Ishikawa (cell line): Measurements from ENCODE around the gene SPON1.

Experiments
- CEBPB ChIP-seq: IDR thresholded peaks from 2 replicates; pipeline ENCODE4 v1.6.1; 2012
- CREB1 ChIP-seq: IDR thresholded peaks from 2 replicates; pipeline ENCODE4 v1.6.1; 2012; ENCODE audit warnings: low read depth
- EGR1 ChIP-seq: IDR thresholded peaks from 2 replicates; pipeline ENCODE4 v1.6.1; 2012
- EP300 ChIP-seq: IDR thresholded peaks from 2 replicates; pipeline ENCODE4 v1.6.1; 2012; ENCODE audit warnings: borderline replicate concordance
- FOXM1 ChIP-seq: IDR thresholded peaks from 2 replicates; pipeline ENCODE4 v1.6.1; 2012; ENCODE audit warnings: low read depth, borderline replicate concordance
- MAX ChIP-seq: IDR thresholded peaks from 2 replicates; pipeline ENCODE4 v1.6.1; 2012
- NFIC ChIP-seq: IDR thresholded peaks from 2 replicates; pipeline ENCODE4 v1.6.1; 2012
- RAD21 ChIP-seq: IDR thresholded peaks from 2 replicates; pipeline ENCODE4 v1.6.1; 2012; ENCODE audit warnings: low read depth
- REST ChIP-seq: IDR thresholded peaks from 2 replicates; pipeline ENCODE4 v1.6.1; 2012; ENCODE audit warnings: low read depth, mild to moderate bottlenecking
- TAF1 ChIP-seq: IDR thresholded peaks from 2 replicates; pipeline ENCODE4 v1.6.1; 2012; ENCODE audit warnings: low read depth, mild to moderate bottlenecking
- TCF12 ChIP-seq: IDR thresholded peaks from 2 replicates; pipeline ENCODE4 v1.6.1; 2012; ENCODE audit warnings: low read depth
- TEAD4 ChIP-seq: IDR thresholded peaks from 2 replicates; pipeline ENCODE4 v1.6.1; 2012
- USF1 ChIP-seq: IDR thresholded peaks from 2 replicates; pipeline ENCODE4 v1.6.1; 2012
- YY1 ChIP-seq: IDR thresholded peaks from 2 replicates; pipeline ENCODE4 v1.6.1; 2012; ENCODE audit warnings: low read depth
- ZBTB7A ChIP-seq: IDR thresholded peaks from 2 replicates; pipeline ENCODE4 v1.6.1; 2012; ENCODE audit warnings: low read depth

The SPON1 gene

GRCh38 chr11:13962562-13963168 lies at the start of gene SPON1:
Gene SPON1, plus strand, starts transcription at chr11:13962723. Its CDS starts 182 bp downstream, at chr11:13962905.
- no peak for TF ChIP-seq TEAD4
- TF ChIP-seq EGR1, result no peak
- no peak for TF ChIP-seq USF1
- no peak for TF ChIP-seq CEBPB
- no peak for TF ChIP-seq FOXM1
- TF ChIP-seq NFIC, result no peak
- TF ChIP-seq EP300, result no peak
- 0 out of 2 replicates have a peak, but pooled peaks have one; percentile 10 for TF ChIP-seq TCF12
- TF ChIP-seq MAX, result 0 out of 2 replicates have a peak, but pooled peaks have one; percentile 28
- no peak for TF ChIP-seq ZBTB7A
- no peak; the same call in 1 of the 2 replicates for TF ChIP-seq TAF1

- TF ChIP-seq FOXM1, result no peak
- TF ChIP-seq TCF12, result no peak
- no peak for TF ChIP-seq USF1
- TF ChIP-seq TAF1, result no peak
- no peak for TF ChIP-seq RAD21
- no peak for TF ChIP-seq EGR1
- no peak for TF ChIP-seq CEBPB
- no peak for TF ChIP-seq CREB1
- TF ChIP-seq NFIC, result no peak
- TF ChIP-seq EP300, result no peak
- no peak for TF ChIP-seq TEAD4
- TF ChIP-seq ZBTB7A, result no peak
These were observed 45.3 kb upstream of the SPON1 start for GRCh38 chr11:13917264-13917663.

GRCh38 chr11:13917904-13918303 lies 44.6 kb upstream of the SPON1 start:
- no peak for TF ChIP-seq REST
- no peak for TF ChIP-seq EGR1
- no peak for TF ChIP-seq TEAD4
- no peak for TF ChIP-seq CEBPB
- no peak for TF ChIP-seq TCF12
- no peak for TF ChIP-seq YY1
- no peak for TF ChIP-seq TAF1
- no peak for TF ChIP-seq ZBTB7A
- no peak for TF ChIP-seq USF1

GRCh38 chr11:13920756-13921155 lies 41.8 kb upstream of the SPON1 start:
- TF ChIP-seq CREB1 (no peak), ZBTB7A (no peak), MAX (no peak), RAD21 (no peak), YY1 (no peak), NFIC (no peak)

- TF ChIP-seq TEAD4 (no peak), ZBTB7A (no peak), USF1 (no peak), FOXM1 (no peak), REST (no peak), TCF12 (no peak), RAD21 (no peak), MAX (no peak), CEBPB (no peak), NFIC (no peak), YY1 (no peak), CREB1 (no peak), EGR1 (no peak), EP300 (no peak), TAF1 (no peak)
These were observed 41.0 kb upstream of the SPON1 start for GRCh38 chr11:13921545-13921944.
